ENCODE results near the gene LRRC19.
A peak's percentile ranks its signal among the peaks of the same experiment; 100 is the strongest.

LRRC19 gene

GRCh38 chr9:27005491-27005890, at the start of gene LRRC19:
Gene LRRC19, minus strand, starts transcription at chr9:27005672. Its CDS starts 5,978 bp downstream, at chr9:26999694.
- DNase-seq: no peak

- no peak for DNase-seq
Observed at GRCh38 chr9:27054841-27055240, 49.4 kb upstream of the LRRC19 start.

GRCh38 chr9:27054125-27054524, 48.7 kb upstream of the LRRC19 start:
- no peak for DNase-seq

GRCh38 chr9:27053369-27054022, 48.0 kb upstream of the LRRC19 start:
- no peak for DNase-seq

- DNase-seq: no peak
Observed at GRCh38 chr9:27047136-27047535, 41.7 kb upstream of the LRRC19 start.

GRCh38 chr9:27043176-27043575, 37.7 kb upstream of the LRRC19 start:
- DNase-seq: no peak

- DNase-seq: no peak
Observed at GRCh38 chr9:27042476-27042875, 37.0 kb upstream of the LRRC19 start.

GRCh38 chr9:27041746-27042145, 36.3 kb upstream of the LRRC19 start:
- DNase-seq: no peak

- no peak for DNase-seq
Observed at GRCh38 chr9:27037499-27037898, 32.0 kb upstream of the LRRC19 start.

- DNase-seq: no peak
Observed at GRCh38 chr9:27033815-27034403, 28.4 kb upstream of the LRRC19 start.

- no peak for DNase-seq
Observed at GRCh38 chr9:27029186-27029585, 23.7 kb upstream of the LRRC19 start.

- DNase-seq: no peak
Observed at GRCh38 chr9:27022920-27023319, 17.4 kb upstream of the LRRC19 start.

- no peak for DNase-seq
Observed at GRCh38 chr9:27019589-27019988, 14.1 kb upstream of the LRRC19 start.

- no peak for DNase-seq
Observed at GRCh38 chr9:27003426-27004077, 1.9 kb downstream of the LRRC19 start.

GRCh38 chr9:26995810-26996209, 9.7 kb downstream of the LRRC19 start:
- no peak for DNase-seq

- no peak for DNase-seq
Observed at GRCh38 chr9:26983340-26983739, 22.1 kb downstream of the LRRC19 start.

GRCh38 chr9:26975728-26976707, 29.5 kb downstream of the LRRC19 start:
- DNase-seq: no peak

GRCh38 chr9:26974927-26975326, 30.5 kb downstream of the LRRC19 start:
- no peak for DNase-seq

- no peak for DNase-seq
Observed at GRCh38 chr9:26973989-26974388, 31.5 kb downstream of the LRRC19 start.

- DNase-seq: no peak
Observed at GRCh38 chr9:26971721-26972120, 33.8 kb downstream of the LRRC19 start.

- no peak for DNase-seq
Observed at GRCh38 chr9:26956860-26957233, 48.6 kb downstream of the LRRC19 start.

- peak; percentile 51 to 91 for DNase-seq
Observed at GRCh38 chr9:26955921-26956859, 49.3 kb downstream of the LRRC19 start, which contains the start of gene IFT74. Gene IFT74, plus strand, starts transcription at chr9:26956412. Its CDS starts 5,556 bp downstream, at chr9:26961968.

Data from cerebellar nuclear complex (tissue), 1 donor.